K562 (cell line): ENCODE results near the gene MIX23. TPM values are rescaled to one million over a fixed set of nuclear protein-coding genes. Genes with fewer than 3 reads are reported as not detected.
"Not testable (repeated sequence)": the region's sequence is repeated elsewhere in the genome, so short reads cannot be mapped to it uniquely, and the experiment has no call there.

Source experiments
- ARID1B ChIP-seq: fragments of 450-650 bp; IDR thresholded peaks from 2 replicates; pipeline ENCODE4 v1.6.1; 2016; ENCODE audit warnings: antibody characterized with exemption, mild to moderate bottlenecking, inconsistent platforms
- ATF3 ChIP-seq, 2 experiments: fragments of 450-650 bp in 1 of 2; sonication (generic) in 1 of 2; formaldehyde crosslinking in 1 of 2; IDR thresholded peaks in 1 of 2; conservative IDR thresholded peaks in 1 of 2; 2 replicates each; pipeline versions ENCODE4 v1.6.1 to v1.8.1; 2016 to 2023; ENCODE audit warnings: mild to moderate bottlenecking in 2 of 2, moderate library complexity in 2 of 2, inconsistent platforms in 1 of 2, missing genetic modification reagents in 1 of 2
- C11orf30 ChIP-seq: fragments of 450-650 bp; IDR thresholded peaks from 2 replicates; pipeline ENCODE4 v1.6.1; 2016; ENCODE audit warnings: low read depth, mild to moderate bottlenecking
- CBFA2T3 ChIP-seq: fragments of 450-650 bp; IDR thresholded peaks from 2 replicates; pipeline ENCODE4 v1.6.1; 2017
- CCNT2 ChIP-seq: IDR thresholded peaks from 2 replicates; pipeline ENCODE4 v1.6.1; 2011; ENCODE audit warnings: borderline replicate concordance, low read depth, mild to moderate bottlenecking, moderate library complexity, mixed read lengths, low read length; ENCODE audit not compliant: insufficient read length; ENCODE audit errors: extremely low read depth
- FOSL1 ChIP-seq: fragments of 200-800 bp; sonication (Bioruptor generic); conservative IDR thresholded peaks from 2 replicates; pipeline ENCODE4 v1.6.1; 2016; ENCODE audit warnings: missing genetic modification characterization, missing compliant biosample characterization
- FOXK2 ChIP-seq, 2 experiments: fragments of 450-650 bp; IDR thresholded peaks in 1 of 2; conservative IDR thresholded peaks in 1 of 2; 2 replicates each; pipeline ENCODE4 v1.6.1; 2016; ENCODE audit warnings: low read depth in 2 of 2, mild to moderate bottlenecking in 1 of 2
- KDM1A ChIP-seq, 2 experiments: fragments of 450-650 bp; IDR thresholded peaks; 2 replicates each; pipeline ENCODE4 v1.6.1; 2016; ENCODE audit warnings: mild to moderate bottlenecking in 2 of 2
- NCOR1 ChIP-seq: fragments of 450-650 bp; IDR thresholded peaks from 2 replicates; pipeline ENCODE4 v1.6.1; 2016; ENCODE audit warnings: mild to moderate bottlenecking, moderate library complexity
- NR2C1 ChIP-seq, 2 experiments: fragments of 450-650 bp; IDR thresholded peaks; 2 replicates each; pipeline ENCODE4 v1.6.1; 2017; ENCODE audit warnings: mild to moderate bottlenecking in 2 of 2, antibody characterized with exemption in 1 of 2, inconsistent platforms in 1 of 2, missing compliant biosample characterization in 1 of 2, missing genetic modification characterization in 1 of 2
- RCOR1 ChIP-seq, 2 experiments: IDR thresholded peaks; 2 replicates each; pipeline ENCODE4 v1.6.1; 2012; ENCODE audit warnings: low read depth in 2 of 2, low read length in 2 of 2, borderline replicate concordance in 1 of 2, improper control_type of control experiment in 1 of 2
- SOX6 ChIP-seq: fragments of 450-650 bp; IDR thresholded peaks from 2 replicates; pipeline ENCODE4 v1.6.1; 2014; ENCODE audit warnings: mild to moderate bottlenecking
- TCF3 ChIP-seq: sonication (generic); formaldehyde crosslinking; IDR thresholded peaks from 2 replicates; pipeline ENCODE4 v1.4.0; 2020; ENCODE audit warnings: mild to moderate bottlenecking, missing genetic modification reagents
- polyA plus RNA-seq, 8 experiments: library from polyadenylated mRNA; depleted of rRNA in 4 of 8; stranded (reverse) in 5 of 8; unstranded in 3 of 8; fragments of >200 nt; fragmentation: Nextera tagmentation in 2 of 8; fragmentation: Illumina TruSeq in 1 of 8; extraction: Ambion mirVana in 2 of 8; extraction: Trizol in 1 of 8; gene quantifications; 2 replicates each; pipeline versions ENCODE4 v1.2.1 to v1.2.3, GENCODE V29; 2011 to 2014; ENCODE audit warnings: inconsistent platforms in 1 of 8, missing spikeins in 1 of 8
- total RNA-seq, 7 experiments: library from RNA; depleted of rRNA in 6 of 7; stranded (reverse); fragments of >200 nt in 6 of 7; fragmentation: Illumina TruSeq in 2 of 7; extraction: Trizol in 2 of 7; gene quantifications; 2 replicates each; pipeline versions ENCODE4 v1.2.1 to v1.2.3, GENCODE V29; 2011 to 2021; ENCODE audit warnings: low replicate concordance in 1 of 7

Gene MIX23
- total and polyA plus RNA-seq, 9 of the 15 experiments (the other 6 are each of a cell fraction or from before 2014, with no cell fraction given) = 45.5 to 185 (median 106) TPM

- TF ChIP-seq TCF3 (CRISPR knock-in tag) (0 out of 2 replicates have a peak, but pooled peaks have one; percentile 38), C11orf30 (peak; percentile 15; the same call in 1 of the 2 replicates), SOX6 (peak; percentile 61), RCOR1 (IDR thresholded peaks at IDR 0.05; ENCODE audit: borderline replicate concordance in 1 of 2, low read depth in 2 of 2, low read length in 2 of 2) (0 out of 4 replicates have a peak, but pooled peaks of 1 of the 2 experiments have one; percentile 10), FOSL1 (peak; percentile 90), KDM1A (IDR thresholded peaks at IDR 0.05) (peak; percentile 57 to 61), CCNT2 (peak; percentile 11), NR2C1 (IDR thresholded peaks at IDR 0.05) (peak; percentile 55; the same call in 1 of the 2 replicates), NR2C1 (tag; IDR thresholded peaks at IDR 0.05) (peak; percentile 73; the same call in 1 of the 2 replicates), CBFA2T3 (peak; percentile 72), NCOR1 (0 out of 2 replicates have a peak, but pooled peaks have one; percentile 38), FOXK2 (conservative IDR thresholded peaks at IDR 0.05 in 1 of 2, IDR thresholded peaks at IDR 0.05 in 1 of 2; ENCODE audit: low read depth in 2 of 2) (peak in 1 of 2 experiments; percentile 26; a peak in 1 of 4 replicates), ARID1B (peak; percentile 76), ATF3 (IDR thresholded peaks at IDR 0.05) (peak; percentile 67)
- not testable (repeated sequence) for TF ChIP-seq ATF3 (CRISPR knock-in tag; conservative IDR thresholded peaks at IDR 0.05)
- TF ChIP-seq, all 486 proteins: peak for 23; not testable (repeated sequence) for 463
Observed at GRCh38 chr3:122365582-122366378, 17.3 kb downstream of the MIX23 start (continued).
